Stimulated activated CD4-positive, alpha-beta T cell treated with anti-CD3 and anti-CD28 coated beads, Interleukin-2, amount 100 ng/mL, for 4 hours (primary cell): ENCODE measurements around the gene MTERF1.
"Not testable (repeated sequence)": the region's sequence is repeated elsewhere in the genome, so short reads cannot be mapped to it uniquely, and the experiment has no call there.

Experiments
- DNase-seq: peaks from one replicate; pipeline ENCODE4 v3.0.0-alpha.2; 2020; ENCODE audit warnings: low read depth

MTERF1 gene

GRCh38 chr7:91880413-91881241 lies at the start of gene MTERF1:
TSS of gene MTERF1 (minus strand) at chr7:91880702. CDS start at chr7:91880083, 619 bp downstream.
- DNase-seq, result peak; percentile 91

GRCh38 chr7:91929463-91929862 lies 49.0 kb upstream of the MTERF1 start:
- DNase-seq, result no peak

- DNase-seq, result no peak
Measured at GRCh38 chr7:91927912-91928311, 47.4 kb upstream of the MTERF1 start.

GRCh38 chr7:91922857-91923256 lies 42.4 kb upstream of the MTERF1 start:
- DNase-seq, result no peak

GRCh38 chr7:91918356-91918755 lies 37.9 kb upstream of the MTERF1 start:
- no peak for DNase-seq

- no peak for DNase-seq
Measured at GRCh38 chr7:91916051-91916440, 35.5 kb upstream of the MTERF1 start.

- DNase-seq, result no peak
Measured at GRCh38 chr7:91915401-91916050, 35.0 kb upstream of the MTERF1 start.

- DNase-seq, result no peak
Measured at GRCh38 chr7:91913612-91914011, 33.1 kb upstream of the MTERF1 start.

- no peak for DNase-seq
Measured at GRCh38 chr7:91912494-91912893, 32.0 kb upstream of the MTERF1 start.

GRCh38 chr7:91911121-91911520 lies 30.6 kb upstream of the MTERF1 start:
- no peak for DNase-seq

GRCh38 chr7:91910171-91910570 lies 29.7 kb upstream of the MTERF1 start:
- no peak for DNase-seq

- DNase-seq, result no peak
Measured at GRCh38 chr7:91899563-91899962, 19.1 kb upstream of the MTERF1 start.

GRCh38 chr7:91898240-91898992 lies 17.9 kb upstream of the MTERF1 start:
- DNase-seq, result no peak

- no peak for DNase-seq
Measured at GRCh38 chr7:91894781-91895480, 14.4 kb upstream of the MTERF1 start.

GRCh38 chr7:91893699-91894098 lies 13.2 kb upstream of the MTERF1 start:
- not testable (repeated sequence) for DNase-seq

GRCh38 chr7:91892821-91893340 lies 12.4 kb upstream of the MTERF1 start:
- DNase-seq, result no peak

- DNase-seq, result no peak
Measured at GRCh38 chr7:91892099-91892705, 11.7 kb upstream of the MTERF1 start.

GRCh38 chr7:91888271-91889175 lies 8.0 kb upstream of the MTERF1 start:
- DNase-seq, result not testable (repeated sequence)

GRCh38 chr7:91887336-91888213 lies 7.1 kb upstream of the MTERF1 start:
- not testable (repeated sequence) for DNase-seq
